ENCODE results near the gene TBX1.

DNA sequence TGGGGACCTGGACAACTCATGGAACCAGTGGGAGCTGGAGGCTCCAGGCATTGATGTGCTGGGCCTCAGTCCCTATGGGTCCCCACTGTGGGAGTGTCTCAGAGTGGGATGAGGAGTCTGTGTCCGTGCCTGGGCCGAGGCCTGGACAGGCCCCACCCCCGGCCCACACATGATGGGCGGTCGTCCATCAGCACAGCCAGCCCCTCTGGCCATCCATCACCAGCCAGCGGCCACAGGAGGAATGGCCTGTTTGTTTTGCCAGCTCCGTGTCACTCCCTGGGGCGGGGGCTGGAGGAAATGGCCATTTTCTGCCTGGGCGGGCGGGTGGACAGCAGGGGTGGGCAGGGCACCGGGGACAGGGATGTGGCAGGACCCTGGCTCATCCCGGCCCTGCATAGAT lies 13.0 kb upstream of the TBX1 start:
- TF ChIP-seq POLR2AphosphoS5 (IDR thresholded peaks at IDR 0.05) (no peak), POLR2A (IDR thresholded peaks at IDR 0.05) (no peak)
- TF ChIP-seq, protein P1, sequence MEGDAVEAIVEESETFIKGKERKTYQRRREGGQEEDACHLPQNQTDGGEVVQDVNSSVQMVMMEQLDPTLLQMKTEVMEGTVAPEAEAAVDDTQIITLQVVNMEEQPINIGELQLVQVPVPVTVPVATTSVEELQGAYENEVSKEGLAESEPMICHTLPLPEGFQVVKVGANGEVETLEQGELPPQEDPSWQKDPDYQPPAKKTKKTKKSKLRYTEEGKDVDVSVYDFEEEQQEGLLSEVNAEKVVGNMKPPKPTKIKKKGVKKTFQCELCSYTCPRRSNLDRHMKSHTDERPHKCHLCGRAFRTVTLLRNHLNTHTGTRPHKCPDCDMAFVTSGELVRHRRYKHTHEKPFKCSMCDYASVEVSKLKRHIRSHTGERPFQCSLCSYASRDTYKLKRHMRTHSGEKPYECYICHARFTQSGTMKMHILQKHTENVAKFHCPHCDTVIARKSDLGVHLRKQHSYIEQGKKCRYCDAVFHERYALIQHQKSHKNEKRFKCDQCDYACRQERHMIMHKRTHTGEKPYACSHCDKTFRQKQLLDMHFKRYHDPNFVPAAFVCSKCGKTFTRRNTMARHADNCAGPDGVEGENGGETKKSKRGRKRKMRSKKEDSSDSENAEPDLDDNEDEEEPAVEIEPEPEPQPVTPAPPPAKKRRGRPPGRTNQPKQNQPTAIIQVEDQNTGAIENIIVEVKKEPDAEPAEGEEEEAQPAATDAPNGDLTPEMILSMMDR (IDR thresholded peaks at IDR 0.05) = no peak
